GM10248 (cell line): Measurements from ENCODE around the gene AQP2.

ENCODE experiments used
- CTCF ChIA-PET: fragments of 300-600 bp; sonication (Branson Sonifier 250); formaldehyde crosslinking; extraction: SDS; loops from one replicate; lab custom pipeline; 2021; ENCODE audit warnings: antibody characterized with exemption; lab: Yijun Ruan, JAX
- POLR2A ChIA-PET: fragments of 350-650 bp; sonication (Branson Sonifier 250); formaldehyde crosslinking; extraction: SDS; loops from one replicate; lab custom pipeline; 2020; ENCODE audit warnings: antibody characterized with exemption; lab: Yijun Ruan, JAX
- DNase-seq: peaks from one replicate; pipeline ENCODE4 v3.0.0; 2012; ENCODE audit errors: extremely low spot score
- CTCF ChIP-seq: IDR thresholded peaks from 2 replicates; pipeline ENCODE4 v1.5.1; 2012; ENCODE audit warnings: mild to moderate bottlenecking, low read depth; ENCODE audit errors: extremely low read depth, missing control alignments, control extremely low read depth

AQP2 gene

GRCh38 chr12:49946497-49946896 is 4.0 kb upstream of the AQP2 start:
- TF ChIP-seq CTCF = no peak
- no peak for DNase-seq
- POLR2A ChIA-PET = no interaction called here
- CTCF ChIA-PET = interaction anchor here (0.9 to 4.2 kb wide), 33 partner anchors 8 to 143 kb away, joined by 3 to 65 read pairs (median 6); partner anchors contain the start of gene AQP5

GRCh38 chr12:49947593-49948226 is 2.8 kb upstream of the AQP2 start:
- ChIA-PET POLR2A (no interaction called here), CTCF (interaction anchor here (0.9 to 4.2 kb wide), 5 partner anchors 12 to 92 kb away, joined by 4 to 65 read pairs (median 35); partner anchors contain the start of gene AQP5)
- DNase-seq = no peak
- TF ChIP-seq CTCF = no peak

- no peak for TF ChIP-seq CTCF
- POLR2A ChIA-PET = no interaction called here
Measured at GRCh38 chr12:49948866-49949845, 1.4 kb upstream of the AQP2 start.

GRCh38 chr12:49949866-49950265 is 671 bp upstream of the AQP2 start:
- TF ChIP-seq CTCF = no peak
- POLR2A ChIA-PET = no interaction called here
- DNase-seq = no peak
- CTCF ChIA-PET = interaction anchor here (0.9 to 2.3 kb wide), 2 partner anchors 17 to 22 kb away, joined by 4 to 12 read pairs; no protein-coding TSS in a partner anchor

More at GRCh38 chr12:49948866-49949845, 1.4 kb upstream of the AQP2 start:
- DNase-seq = no peak
- CTCF ChIA-PET = interaction anchor here (0.9 to 2.3 kb wide), 3 partner anchors 18 to 90 kb away, joined by 4 to 12 read pairs (median 6); no protein-coding TSS in a partner anchor

GRCh38 chr12:49951411-49952240 is 1.1 kb downstream of the AQP2 start:
- no peak for DNase-seq
- ChIA-PET POLR2A (no interaction called here), CTCF (interaction anchor here (1.2 to 1.5 kb wide), 2 partner anchors 24 to 85 kb away, joined by 3 read pairs; no protein-coding TSS in a partner anchor)
- no peak for TF ChIP-seq CTCF
